ENCODE measurements around the gene DHRS4L2. TPM values are rescaled to one million over a fixed set of nuclear protein-coding genes. Genes with fewer than 3 reads are reported as not detected.
"Not testable (repeated sequence)": the region's sequence is repeated elsewhere in the genome, so short reads cannot be mapped to it uniquely, and the experiment has no call there.

DHRS4L2 gene
- total RNA-seq, 2 donors from 2014 or later = 9.9 to 10.0 TPM

GRCh38 chr14:24038686-24039085, 50.0 kb downstream of the DHRS4L2 start:
- peaks cover 10% of the 10 kb centered on the region for H3K4me1 Mint-ChIP-seq

GRCh38 chr14:24040692-24041091, 52.0 kb downstream of the DHRS4L2 start:
- DNase-seq (no peak), ATAC-seq (no peak)
- Mint-ChIP-seq H3K36me3 (ENCODE audit: low read depth) (peaks cover 5% of the 10 kb centered on the region), H3K27ac (no peak overlapping the region), H3K4me3 (no peak overlapping the region), H3K27me3 (peaks cover 12% of the 10 kb centered on the region), H3K4me1 (peaks cover 10% of the 10 kb centered on the region)
- no peaks in the 10 kb centered on the region for H3K9me3 ChIP-seq (ENCODE audit: control insufficient read depth, low read length, poor library complexity, severe bottlenecking)

More at GRCh38 chr14:24038686-24039085, 50.0 kb downstream of the DHRS4L2 start:
- H3K9me3 ChIP-seq (ENCODE audit: control insufficient read depth, low read length, poor library complexity, severe bottlenecking) = no peaks in the 10 kb centered on the region
- ATAC-seq = no peak
- no peak for DNase-seq
- Mint-ChIP-seq H3K27ac (no peak overlapping the region), H3K36me3 (ENCODE audit: low read depth) (peaks cover 2% of the 10 kb centered on the region), H3K27me3 (peaks cover 7% of the 10 kb centered on the region), H3K4me3 (no peak overlapping the region)

GRCh38 chr14:24042746-24043145, 54.0 kb downstream of the DHRS4L2 start:
- H3K9me3 ChIP-seq (ENCODE audit: control insufficient read depth, low read length, poor library complexity, severe bottlenecking) = no peaks in the 10 kb centered on the region
- ATAC-seq = no peak
- H3K27me3 Mint-ChIP-seq = peaks cover 21% of the 10 kb centered on the region

GRCh38 chr14:24049002-24049401, 60.3 kb downstream of the DHRS4L2 start:
- not testable (repeated sequence) for ATAC-seq; H3K36me3 Mint-ChIP-seq (ENCODE audit: low read depth); H3K4me3 Mint-ChIP-seq; DNase-seq; H3K4me1 Mint-ChIP-seq; H3K27ac Mint-ChIP-seq; H3K9me3 ChIP-seq (ENCODE audit: control insufficient read depth, low read length, poor library complexity, severe bottlenecking)
- peaks cover 53% of the 10 kb centered on the region for H3K27me3 Mint-ChIP-seq

More at GRCh38 chr14:24042746-24043145, 54.0 kb downstream of the DHRS4L2 start:
- H3K36me3 Mint-ChIP-seq (ENCODE audit: low read depth) = peaks cover 4% of the 10 kb centered on the region
- no peak overlapping the region for H3K4me3 Mint-ChIP-seq
- no peak for DNase-seq
- no peaks in the 10 kb centered on the region for H3K4me1 Mint-ChIP-seq
- H3K27ac Mint-ChIP-seq = no peak overlapping the region

GRCh38 chr14:24050753-24051152, 62.0 kb downstream of the DHRS4L2 start:
- H3K36me3 Mint-ChIP-seq (ENCODE audit: low read depth); H3K9me3 ChIP-seq (ENCODE audit: control insufficient read depth, low read length, poor library complexity, severe bottlenecking); ATAC-seq; H3K4me1 Mint-ChIP-seq; DNase-seq; H3K27ac Mint-ChIP-seq: not testable (repeated sequence)
- H3K4me3 Mint-ChIP-seq = peak overlapping the region; percentile 88
- peaks cover 59% of the 10 kb centered on the region for H3K27me3 Mint-ChIP-seq

- no peak overlapping the region for H3K27ac Mint-ChIP-seq
- ATAC-seq (no peak), DNase-seq (no peak)
- no peaks in the 10 kb centered on the region for H3K9me3 ChIP-seq (ENCODE audit: control insufficient read depth, low read length, poor library complexity, severe bottlenecking)
- peaks cover 55% of the 10 kb centered on the region for H3K27me3 Mint-ChIP-seq
- peak overlapping the region; percentile 88 for H3K4me3 Mint-ChIP-seq
- H3K4me1 Mint-ChIP-seq = peaks cover 7% of the 10 kb centered on the region
- H3K36me3 Mint-ChIP-seq (ENCODE audit: low read depth) = peaks cover 4% of the 10 kb centered on the region
Measured at GRCh38 chr14:24051176-24051788, 62.6 kb downstream of the DHRS4L2 start.

GRCh38 chr14:24051789-24052655, 63.3 kb downstream of the DHRS4L2 start, which contains the start of gene CARMIL3:
CARMIL3 (plus strand) TSS chr14:24052009; CDS start chr14:24052154, 145 bp downstream.
- ATAC-seq = peak; percentile 78
- Mint-ChIP-seq H3K36me3 (ENCODE audit: low read depth) (peaks cover 4% of the 10 kb centered on the region), H3K27ac (peak within 1 kb of the TSS; percentile 39), H3K4me3 (peak within 1 kb of the TSS; percentile 88), H3K27me3 (peaks cover 50% of the 10 kb centered on the region), H3K4me1 (peaks cover 7% of the 10 kb centered on the region)
- DNase-seq = peak; percentile 37 to 62 (median 49)
- H3K9me3 ChIP-seq (ENCODE audit: control insufficient read depth, low read length, poor library complexity, severe bottlenecking) = no peaks in the 10 kb centered on the region

GRCh38 chr14:24052656-24053547, 64.2 kb downstream of the DHRS4L2 start:
- Mint-ChIP-seq H3K36me3 (ENCODE audit: low read depth) (peaks cover 4% of the 10 kb centered on the region), H3K27ac (peak overlapping the region; percentile 39), H3K27me3 (peaks cover 50% of the 10 kb centered on the region), H3K4me3 (peak overlapping the region; percentile 88), H3K4me1 (peaks cover 7% of the 10 kb centered on the region)
- DNase-seq (no peak), ATAC-seq (no peak)
- no peaks in the 10 kb centered on the region for H3K9me3 ChIP-seq (ENCODE audit: control insufficient read depth, low read length, poor library complexity, severe bottlenecking)

- peaks cover 4% of the 10 kb centered on the region for H3K36me3 Mint-ChIP-seq (ENCODE audit: low read depth)
- peaks cover 11% of the 10 kb centered on the region for H3K4me1 Mint-ChIP-seq
- no peaks in the 10 kb centered on the region for H3K9me3 ChIP-seq (ENCODE audit: control insufficient read depth, low read length, poor library complexity, severe bottlenecking)
- DNase-seq (no peak), ATAC-seq (no peak)
- peaks cover 43% of the 10 kb centered on the region for H3K27me3 Mint-ChIP-seq
- H3K4me3 Mint-ChIP-seq = peak overlapping the region; percentile 88
- no peak overlapping the region for H3K27ac Mint-ChIP-seq
Measured at GRCh38 chr14:24053548-24054323, 65.0 kb downstream of the DHRS4L2 start.

- H3K27me3 Mint-ChIP-seq = peaks cover 39% of the 10 kb centered on the region
- no peaks in the 10 kb centered on the region for H3K9me3 ChIP-seq (ENCODE audit: control insufficient read depth, low read length, poor library complexity, severe bottlenecking)
- H3K27ac Mint-ChIP-seq = no peak overlapping the region
- no peak for ATAC-seq
- DNase-seq = no peak
- peaks cover 11% of the 10 kb centered on the region for H3K4me1 Mint-ChIP-seq
- H3K4me3 Mint-ChIP-seq = no peak overlapping the region
- H3K36me3 Mint-ChIP-seq (ENCODE audit: low read depth) = peaks cover 4% of the 10 kb centered on the region
Measured at GRCh38 chr14:24054324-24054641, 65.6 kb downstream of the DHRS4L2 start.

- no peaks in the 10 kb centered on the region for H3K9me3 ChIP-seq (ENCODE audit: control insufficient read depth, low read length, poor library complexity, severe bottlenecking)
- Mint-ChIP-seq H3K4me1 (peaks cover 11% of the 10 kb centered on the region), H3K36me3 (ENCODE audit: low read depth) (peaks cover 4% of the 10 kb centered on the region), H3K27me3 (peaks cover 38% of the 10 kb centered on the region), H3K27ac (no peak overlapping the region), H3K4me3 (no peak overlapping the region)
- ATAC-seq (no peak), DNase-seq (no peak)
Measured at GRCh38 chr14:24054646-24055045, 65.9 kb downstream of the DHRS4L2 start.

Data from T-helper 17 cell (primary cell).